Urinary bladder (tissue), 4 donors: ENCODE data around the gene LRRC36. TPM values are rescaled to one million over a fixed set of nuclear protein-coding genes. Genes with fewer than 3 reads are reported as not detected.
A peak's percentile ranks its signal among the peaks of the same experiment; 100 is the strongest.

Experiments used
- DNase-seq: peaks from one replicate; pipeline ENCODE4 v3.0.0-alpha.2; 2015; ENCODE audit errors: extremely low spot score
- H3K27ac ChIP-seq: one replicate; pipeline ENCODE4 v1.5.1; 2013; ENCODE audit warnings: low read depth, mild to moderate bottlenecking, moderate library complexity
- H3K36me3 ChIP-seq: one replicate; pipeline ENCODE4 v1.6.1; 2013; ENCODE audit warnings: mild to moderate bottlenecking, moderate library complexity; ENCODE audit not compliant: insufficient read depth
- H3K4me1 ChIP-seq: one replicate; pipeline ENCODE4 v1.6.1; 2013; ENCODE audit warnings: mild to moderate bottlenecking, moderate library complexity; ENCODE audit not compliant: insufficient read depth
- H3K4me3 ChIP-seq: one replicate; pipeline ENCODE4 v1.5.1; 2013; ENCODE audit warnings: low read depth, low read length
- WGBS: extraction: QIAGEN DNeasy Blood & Tissue Kit; methylation state at CpG from one replicate; pipeline ENCODE4 v1.1.7; 2013; 5-methylcytosine and 5-hydroxymethylcytosine counted together
- polyA plus RNA-seq: library from polyadenylated mRNA; stranded (reverse); fragments of 200-250 nt; gene quantifications from one replicate; pipeline ENCODE4 v1.2.3, GENCODE V29; 2013
- small RNA-seq: library from RNA; depleted of rRNA; stranded (forward); fragments of <200 nt; gene quantifications from one replicate; pipeline ENCODE3, GENCODE V24; 2014
- total RNA-seq: library from RNA; depleted of rRNA; stranded (reverse); fragments of >200 nt; gene quantifications from one replicate; pipeline ENCODE4 v1.2.3, GENCODE V29; 2014
- donor health status: healthy with polysubstance abuse.
- donor health status: healthy.

LRRC36 gene
- total and polyA plus RNA-seq, 2 donors: 0.19 to 2.1 TPM

GRCh38 chr16:67428146-67428731 lies 101.6 kb downstream of the LRRC36 start:
- H3K4me3 ChIP-seq: no peak overlapping the region
- 29% methylated on average over 11 of the region's 11 CpGs for WGBS
- no peak for DNase-seq
- H3K4me1 ChIP-seq: no peaks in the 10 kb centered on the region
- no peaks in the 10 kb centered on the region for H3K36me3 ChIP-seq
- H3K27ac ChIP-seq: no peak overlapping the region

GRCh38 chr16:67429053-67429798 lies 102.6 kb downstream of the LRRC36 start:
- H3K4me1 ChIP-seq: no peaks in the 10 kb centered on the region
- no peaks in the 10 kb centered on the region for H3K36me3 ChIP-seq
- 81% methylated on average over 3 of the region's 3 CpGs for WGBS
- H3K4me3 ChIP-seq: no peak overlapping the region
- no peak overlapping the region for H3K27ac ChIP-seq
- DNase-seq: no peak

DNA sequence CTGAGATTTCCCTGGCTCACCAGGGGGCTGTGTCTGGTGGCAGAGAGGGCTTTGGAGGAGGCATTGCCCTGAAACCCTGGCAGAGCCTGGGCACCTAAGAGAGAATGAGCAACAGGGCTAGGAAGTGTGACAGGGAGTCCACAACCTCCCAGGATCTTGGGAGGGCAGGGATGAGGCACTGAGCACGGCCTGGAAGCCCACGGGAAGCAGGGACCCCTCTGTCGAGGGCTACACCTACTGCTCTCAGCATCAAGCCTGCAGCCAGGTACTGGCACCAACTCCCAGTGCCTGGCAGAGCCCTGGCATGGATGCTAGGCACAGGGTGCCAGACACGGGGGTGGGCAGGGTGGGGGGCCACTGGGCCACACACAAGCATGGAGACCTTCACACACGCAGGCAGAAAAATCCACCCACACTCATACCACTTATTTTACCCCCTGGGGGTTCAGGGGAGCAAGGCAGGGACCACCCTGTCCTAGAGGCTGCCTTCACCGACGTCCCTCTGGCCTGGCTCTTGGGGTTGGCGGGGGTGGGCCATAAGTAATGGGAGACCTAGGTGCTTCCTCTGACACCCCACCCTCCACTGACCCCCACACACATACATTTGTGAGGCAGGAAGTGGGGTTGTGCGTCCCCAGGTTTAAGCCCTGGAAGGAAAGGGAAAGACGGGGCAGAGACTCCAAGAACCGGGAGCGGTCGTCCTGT lies 103.3 kb downstream of the LRRC36 start:
- DNase-seq: no peak
- no peaks in the 10 kb centered on the region for H3K4me1 ChIP-seq
- H3K27ac ChIP-seq: no peak overlapping the region
- WGBS: 49% methylated on average over 13 of the region's 13 CpGs
- no peaks in the 10 kb centered on the region for H3K36me3 ChIP-seq
- peak overlapping the region; percentile 48 for H3K4me3 ChIP-seq

DNA sequence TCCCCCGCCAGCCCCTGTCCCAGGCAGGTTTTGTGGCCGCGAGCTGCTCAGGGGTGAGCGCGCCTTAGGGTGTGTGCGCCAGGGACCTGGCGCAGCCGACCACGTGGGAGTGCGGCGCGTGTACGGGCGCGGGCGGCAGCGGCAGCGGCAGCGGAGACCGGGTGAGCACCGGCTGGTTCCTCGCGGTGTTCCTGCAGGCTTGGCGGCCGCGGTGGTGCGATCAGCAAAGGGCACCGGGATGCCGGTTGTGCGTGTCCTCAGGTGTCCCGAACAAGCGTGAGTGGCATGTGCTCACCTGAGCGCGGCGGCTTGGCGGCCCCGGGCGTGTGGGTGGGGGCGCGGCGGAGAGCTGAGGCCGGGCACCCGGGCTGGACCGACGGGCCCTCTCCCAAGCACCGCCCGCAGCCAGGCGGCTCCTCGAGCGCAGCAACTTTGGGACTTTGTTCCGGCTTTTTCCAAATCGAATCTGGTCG lies 103.9 kb downstream of the LRRC36 start:
- H3K4me1 ChIP-seq: no peaks in the 10 kb centered on the region
- H3K4me3 ChIP-seq: peak overlapping the region; percentile 48
- DNase-seq: no peak
- 2% methylated on average over 53 of the region's 53 CpGs for WGBS
- no peaks in the 10 kb centered on the region for H3K36me3 ChIP-seq
- no peak overlapping the region for H3K27ac ChIP-seq

DNA sequence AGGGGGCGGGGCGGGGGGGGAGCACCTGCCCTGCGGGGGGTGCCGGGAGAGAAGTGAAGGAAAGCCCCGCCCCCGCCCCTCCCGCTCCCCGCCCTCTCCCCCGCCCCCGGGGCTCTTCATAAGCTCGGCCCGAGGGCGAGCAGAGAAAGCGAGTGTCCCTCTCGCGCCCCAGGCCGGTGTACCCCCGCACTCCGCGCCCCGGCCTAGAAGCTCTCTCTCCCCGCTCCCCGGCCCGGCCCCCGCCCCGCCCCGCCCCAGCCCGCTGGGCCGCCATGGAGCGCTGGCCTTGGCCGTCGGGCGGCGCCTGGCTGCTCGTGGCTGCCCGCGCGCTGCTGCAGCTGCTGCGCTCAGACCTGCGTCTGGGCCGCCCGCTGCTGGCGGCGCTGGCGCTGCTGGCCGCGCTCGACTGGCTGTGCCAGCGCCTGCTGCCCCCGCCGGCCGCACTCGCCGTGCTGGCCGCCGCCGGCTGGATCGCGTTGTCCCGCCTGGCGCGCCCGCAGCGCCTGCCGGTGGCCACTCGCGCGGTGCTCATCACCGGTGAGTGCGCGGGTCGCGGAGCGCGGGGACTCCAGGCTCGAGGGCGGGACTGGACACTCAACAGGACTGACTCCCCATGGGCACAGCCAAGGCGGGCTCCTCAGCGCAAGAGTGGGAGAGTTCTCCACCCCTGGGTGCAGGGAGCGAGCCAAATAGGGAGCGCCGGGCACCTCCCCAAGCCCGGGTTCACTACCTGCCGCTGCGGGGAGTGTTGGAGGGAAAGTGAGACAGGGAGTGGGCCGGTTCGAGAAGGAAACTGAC lies 104.6 kb downstream of the LRRC36 start, which contains the start of gene HSD11B2:
Gene HSD11B2, plus strand, starts transcription at position 145 of the 798 bp plus-strand sequence. Its CDS starts 128 bp downstream, at position 273.
- no peak within 1 kb of the TSS for H3K27ac ChIP-seq
- no peaks in the 10 kb centered on the region for H3K4me1 ChIP-seq
- DNase-seq: no peak
- peak within 1 kb of the TSS; percentile 48 for H3K4me3 ChIP-seq
- 1% methylated on average over 82 of the region's 87 CpGs for WGBS
- H3K36me3 ChIP-seq: no peaks in the 10 kb centered on the region

- WGBS: 51% methylated on average over 13 of the region's 13 CpGs
- Histone ChIP-seq H3K27ac (no peak overlapping the region), H3K4me1 (no peaks in the 10 kb centered on the region), H3K4me3 (no peak overlapping the region), H3K36me3 (no peaks in the 10 kb centered on the region)
- DNase-seq: no peak
Observed at GRCh38 chr16:67431775-67432505, 105.3 kb downstream of the LRRC36 start.

GRCh38 chr16:67432506-67432890 lies 105.9 kb downstream of the LRRC36 start:
- no peak overlapping the region for H3K27ac ChIP-seq
- 74% methylated on average over 5 of the region's 5 CpGs for WGBS

DNA sequence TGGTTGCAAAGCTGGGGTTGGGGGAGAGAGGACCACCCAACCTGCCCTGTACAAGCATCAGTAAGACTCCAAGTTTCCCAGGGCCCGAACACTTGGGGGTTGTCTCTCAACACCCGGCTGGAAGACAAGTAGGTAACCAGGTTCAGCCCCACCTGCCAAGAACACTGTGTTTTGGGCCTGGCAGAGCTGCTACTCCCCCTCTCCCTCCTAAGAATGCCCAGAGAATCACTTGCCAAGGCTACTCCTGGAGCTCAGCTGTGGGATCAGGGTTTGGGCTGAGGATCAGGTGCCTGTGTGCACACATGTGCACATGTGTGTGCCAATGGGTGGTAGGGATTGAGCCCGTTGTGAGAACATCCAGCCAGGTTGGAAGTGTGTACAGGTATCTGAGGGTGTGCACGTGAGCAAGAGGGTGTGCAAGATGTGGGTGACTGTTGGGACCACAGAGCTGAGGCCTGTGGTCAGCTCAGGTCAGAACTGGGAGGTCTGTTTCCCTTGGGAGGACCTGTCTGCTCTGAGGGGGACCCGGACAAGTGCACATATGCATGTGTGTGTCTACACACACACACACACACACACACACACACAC lies 106.6 kb downstream of the LRRC36 start:
- no peak for DNase-seq
- Histone ChIP-seq H3K4me3 (no peak overlapping the region), H3K36me3 (no peaks in the 10 kb centered on the region), H3K27ac (no peak overlapping the region), H3K4me1 (no peaks in the 10 kb centered on the region)
- WGBS: 90% methylated on average over 5 of the region's 5 CpGs

More at GRCh38 chr16:67432506-67432890, 105.9 kb downstream of the LRRC36 start:
- no peak for DNase-seq
- Histone ChIP-seq H3K36me3 (no peaks in the 10 kb centered on the region), H3K4me3 (no peak overlapping the region), H3K4me1 (no peaks in the 10 kb centered on the region)

Small RNA genes within 50 kb of the gene (small RNA-seq; reads per million reads assigned to genes)
- gene RNU1-123P: not detected

Other genes with a start within 250 kb of the LRRC36 start
- gene PHAF1, start 216.9 kb upstream of the LRRC36 start, total RNA-seq: 22.8 TPM
- gene PHAF1, start 216.9 kb upstream of the LRRC36 start, polyA plus RNA-seq: 11.0 TPM
- 22.4 TPM for gene B3GNT9, start 175.8 kb upstream of the LRRC36 start, total RNA-seq
- gene B3GNT9, start 175.8 kb upstream of the LRRC36 start, polyA plus RNA-seq: 26.4 TPM
- gene TRADD, start 166.9 kb upstream of the LRRC36 start, total RNA-seq: 7.3 TPM
- gene TRADD, start 166.9 kb upstream of the LRRC36 start, polyA plus RNA-seq: 38.1 TPM
- 4.7 TPM for gene FBXL8, start 166.9 kb upstream of the LRRC36 start, total RNA-seq
- 20.4 TPM for gene FBXL8, start 166.9 kb upstream of the LRRC36 start, polyA plus RNA-seq
- 4.5 TPM for gene HSF4, start 162.1 kb upstream of the LRRC36 start, total RNA-seq
- 75.2 TPM for gene HSF4, start 162.1 kb upstream of the LRRC36 start, polyA plus RNA-seq
- 5.3 TPM for gene NOL3, start 156.3 kb upstream of the LRRC36 start, total RNA-seq
- gene NOL3, start 156.3 kb upstream of the LRRC36 start, polyA plus RNA-seq: 66.6 TPM
- 11.4 TPM for gene MATCAP1, start 142.9 kb upstream of the LRRC36 start, total RNA-seq
- 20.9 TPM for gene MATCAP1, start 142.9 kb upstream of the LRRC36 start, polyA plus RNA-seq
- 3.4 TPM for gene EXOC3L1, start 136.7 kb upstream of the LRRC36 start, total RNA-seq
- 3.7 TPM for gene EXOC3L1, start 136.7 kb upstream of the LRRC36 start, polyA plus RNA-seq
- 28.0 TPM for gene E2F4, start 134.7 kb upstream of the LRRC36 start, total RNA-seq
- gene E2F4, start 134.7 kb upstream of the LRRC36 start, polyA plus RNA-seq: 65.0 TPM
- 2.7 TPM for gene ELMO3, start 127.7 kb upstream of the LRRC36 start, total RNA-seq
- 6.4 TPM for gene ELMO3, start 127.7 kb upstream of the LRRC36 start, polyA plus RNA-seq
- 12.6 TPM for gene TMEM208, start 99.7 kb upstream of the LRRC36 start, total RNA-seq
- gene TMEM208, start 99.7 kb upstream of the LRRC36 start, polyA plus RNA-seq: 54.4 TPM
- gene FHOD1, start 79.3 kb upstream of the LRRC36 start, total RNA-seq: 7.5 TPM
- gene FHOD1, start 79.3 kb upstream of the LRRC36 start, polyA plus RNA-seq: 16.4 TPM
- gene SLC9A5, start 77.8 kb upstream of the LRRC36 start, total RNA-seq: 0.32 TPM
- gene SLC9A5, start 77.8 kb upstream of the LRRC36 start, polyA plus RNA-seq: 0.29 TPM
- gene PLEKHG4, start 47.3 kb upstream of the LRRC36 start, total RNA-seq: 12.8 TPM
- 5.8 TPM for gene PLEKHG4, start 47.3 kb upstream of the LRRC36 start, polyA plus RNA-seq
- gene KCTD19, start 74 bp upstream of the LRRC36 start, total RNA-seq: 1.1 TPM
- gene KCTD19, start 74 bp upstream of the LRRC36 start, polyA plus RNA-seq: 0.14 TPM
- gene TPPP3, start 66.7 kb downstream of the LRRC36 start, total RNA-seq: 24.0 TPM
- 14.6 TPM for gene TPPP3, start 66.7 kb downstream of the LRRC36 start, polyA plus RNA-seq
- gene ZDHHC1, start 89.7 kb downstream of the LRRC36 start, total RNA-seq: 3.8 TPM
- 10.9 TPM for gene ZDHHC1, start 89.7 kb downstream of the LRRC36 start, polyA plus RNA-seq
- 6.9 TPM for gene HSD11B2, start 104.3 kb downstream of the LRRC36 start, total RNA-seq
- gene HSD11B2, start 104.3 kb downstream of the LRRC36 start, polyA plus RNA-seq: 1.9 TPM
- gene ATP6V0D1, start 154.3 kb downstream of the LRRC36 start, total RNA-seq: 50.0 TPM
- 92.5 TPM for gene ATP6V0D1, start 154.3 kb downstream of the LRRC36 start, polyA plus RNA-seq
- gene AGRP, start 156.7 kb downstream of the LRRC36 start, total RNA-seq: not detected
- not detected for gene AGRP, start 156.7 kb downstream of the LRRC36 start, polyA plus RNA-seq
- 20.5 TPM for gene RIPOR1, start 202.0 kb downstream of the LRRC36 start, total RNA-seq
- 59.0 TPM for gene RIPOR1, start 202.0 kb downstream of the LRRC36 start, polyA plus RNA-seq
- gene CTCF, start 235.7 kb downstream of the LRRC36 start, total RNA-seq: 35.5 TPM
- gene CTCF, start 235.7 kb downstream of the LRRC36 start, polyA plus RNA-seq: 29.2 TPM